GM19328 (cell line): Measurements from ENCODE around the gene TTN.
A peak's percentile ranks its signal among the peaks of the same experiment; 100 is the strongest.
"Not testable (repeated sequence)": the region's sequence is repeated elsewhere in the genome, so short reads cannot be mapped to it uniquely, and the experiment has no call there.

Source experiments
- ATAC-seq: cut with Tn5 transposase; IDR thresholded peaks from one replicate; pipeline ENCODE4 v1.9.1; 2021; ENCODE audit warnings: mild to moderate bottlenecking, moderate library complexity; ENCODE audit not compliant: unreplicated experiment

The TTN gene

GRCh38 chr2:178542569-178542968, 264.7 kb downstream of the TTN start:
- no peak for ATAC-seq

GRCh38 chr2:178542161-178542560, 265.1 kb downstream of the TTN start:
- ATAC-seq: no peak

GRCh38 chr2:178536037-178536436, 271.2 kb downstream of the TTN start:
- ATAC-seq: no peak

GRCh38 chr2:178531168-178531567, 276.1 kb downstream of the TTN start:
- ATAC-seq: no peak

- peak; percentile 97 for ATAC-seq
These were observed 276.5 kb downstream of the TTN start for GRCh38 chr2:178530625-178531142.

- ATAC-seq: no peak
These were observed 277.1 kb downstream of the TTN start for GRCh38 chr2:178530131-178530530.

- ATAC-seq: no peak
These were observed 278.0 kb downstream of the TTN start for GRCh38 chr2:178529194-178529593.

GRCh38 chr2:178528647-178529046, 278.6 kb downstream of the TTN start:
- ATAC-seq: no peak

GRCh38 chr2:178527592-178527991, 279.6 kb downstream of the TTN start:
- no peak for ATAC-seq

GRCh38 chr2:178526256-178526655, 281.0 kb downstream of the TTN start:
- ATAC-seq: no peak

- not testable (repeated sequence) for ATAC-seq
These were observed 281.8 kb downstream of the TTN start for GRCh38 chr2:178525460-178525859.

- ATAC-seq: not testable (repeated sequence)
These were observed 282.2 kb downstream of the TTN start for GRCh38 chr2:178525010-178525409.

- no peak for ATAC-seq
These were observed 283.6 kb downstream of the TTN start for GRCh38 chr2:178523596-178524134.

GRCh38 chr2:178522950-178523595, 284.1 kb downstream of the TTN start:
- peak; percentile 83 for ATAC-seq

- ATAC-seq: no peak
These were observed 285.7 kb downstream of the TTN start for GRCh38 chr2:178521304-178522150.

- ATAC-seq: no peak
These were observed 289.7 kb downstream of the TTN start for GRCh38 chr2:178517496-178517895.

GRCh38 chr2:178514664-178515063, 292.6 kb downstream of the TTN start:
- no peak for ATAC-seq

- ATAC-seq: no peak
These were observed 293.3 kb downstream of the TTN start for GRCh38 chr2:178513876-178514275.

- no peak for ATAC-seq
These were observed 294.7 kb downstream of the TTN start for GRCh38 chr2:178512484-178512883.

GRCh38 chr2:178510384-178510783, 296.8 kb downstream of the TTN start:
- ATAC-seq: no peak

GRCh38 chr2:178508646-178509045, 298.6 kb downstream of the TTN start:
- no peak for ATAC-seq

GRCh38 chr2:178506949-178507348, 300.3 kb downstream of the TTN start:
- ATAC-seq: no peak
